Activated naive CD8-positive, alpha-beta T cell treated with anti-CD3 and anti-CD28 coated beads, Interleukin-2, amount 50 U/mL, for 16 hours (primary cell): Measurements from ENCODE around the gene FSD2.

Source experiments
- DNase-seq: peaks from one replicate; pipeline ENCODE4 v3.0.0-alpha.2; 2020; ENCODE audit warnings: low read depth, low spot score

FSD2 gene, protein sequence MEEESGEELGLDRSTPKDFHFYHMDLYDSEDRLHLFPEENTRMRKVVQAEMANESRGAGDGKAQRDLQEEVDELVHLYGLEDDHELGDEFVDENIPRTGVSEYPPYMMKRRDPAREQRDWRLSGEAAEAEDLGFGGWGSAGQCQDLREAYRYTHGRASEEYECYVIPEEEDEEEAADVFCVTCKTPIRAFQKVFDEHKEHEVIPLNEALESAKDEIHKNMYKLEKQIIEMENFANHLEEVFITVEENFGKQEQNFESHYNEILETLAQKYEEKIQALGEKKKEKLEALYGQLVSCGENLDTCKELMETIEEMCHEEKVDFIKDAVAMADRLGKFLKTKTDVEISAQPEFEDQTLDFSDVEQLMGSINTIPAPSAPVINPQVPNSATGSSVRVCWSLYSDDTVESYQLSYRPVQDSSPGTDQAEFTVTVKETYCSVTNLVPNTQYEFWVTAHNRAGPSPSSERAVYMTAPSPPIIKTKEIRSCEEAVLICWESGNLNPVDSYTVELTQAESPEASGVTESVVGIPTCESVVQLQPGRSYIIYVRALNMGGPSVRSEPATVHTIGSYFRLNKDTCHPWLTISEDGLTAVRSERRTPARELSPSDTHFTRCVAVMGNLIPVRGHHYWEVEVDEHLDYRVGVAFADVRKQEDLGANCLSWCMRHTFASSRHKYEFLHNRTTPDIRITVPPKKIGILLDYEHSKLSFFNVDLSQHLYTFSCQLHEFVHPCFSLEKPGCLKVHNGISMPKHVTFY

DNA sequence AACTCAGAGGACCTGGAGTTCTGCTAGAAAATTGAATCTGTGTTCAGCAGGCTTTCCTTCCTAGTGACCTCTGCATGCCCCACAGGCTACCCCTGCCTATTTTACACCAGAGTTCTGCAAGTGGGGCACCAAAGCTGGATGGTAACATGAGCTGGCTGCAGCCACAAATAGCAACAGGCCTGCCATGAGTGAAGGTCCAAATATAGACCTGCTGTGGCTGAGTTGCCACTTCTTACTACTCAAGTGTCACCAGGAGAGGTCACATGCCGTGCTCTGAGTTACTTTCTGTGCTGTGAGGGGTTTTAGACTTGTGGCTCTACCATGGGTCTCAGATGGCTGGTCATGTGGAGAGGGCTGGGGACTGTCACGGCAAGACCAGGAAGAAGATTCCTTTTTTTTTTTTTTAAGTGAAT lies at the start of gene FSD2:
Gene FSD2, minus strand, starts transcription at position 76 of the 413 bp plus-strand sequence. CDS start 18,679 bp downstream, outside the sequence.
- no peak for DNase-seq

DNA sequence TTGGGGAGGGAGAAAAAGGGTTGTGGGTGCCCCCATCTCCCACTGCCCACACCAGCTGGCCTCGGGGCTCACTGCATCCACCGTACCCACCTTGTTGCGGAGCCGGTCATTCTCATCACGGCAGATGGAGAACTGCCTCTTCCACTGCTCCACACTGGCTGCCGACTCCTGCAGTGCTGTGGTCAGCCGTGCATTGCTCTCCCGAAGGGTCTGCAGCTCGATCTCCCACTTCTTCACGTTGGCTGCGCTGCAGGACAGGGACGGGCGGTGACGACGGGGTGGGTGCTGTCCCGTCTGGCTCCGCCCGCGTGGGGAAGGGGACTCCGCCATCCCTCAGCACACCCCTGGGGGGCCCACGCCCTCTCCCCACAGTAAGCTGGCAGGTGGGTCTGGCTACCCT lies 48.7 kb upstream of the FSD2 start:
- DNase-seq: no peak

DNA sequence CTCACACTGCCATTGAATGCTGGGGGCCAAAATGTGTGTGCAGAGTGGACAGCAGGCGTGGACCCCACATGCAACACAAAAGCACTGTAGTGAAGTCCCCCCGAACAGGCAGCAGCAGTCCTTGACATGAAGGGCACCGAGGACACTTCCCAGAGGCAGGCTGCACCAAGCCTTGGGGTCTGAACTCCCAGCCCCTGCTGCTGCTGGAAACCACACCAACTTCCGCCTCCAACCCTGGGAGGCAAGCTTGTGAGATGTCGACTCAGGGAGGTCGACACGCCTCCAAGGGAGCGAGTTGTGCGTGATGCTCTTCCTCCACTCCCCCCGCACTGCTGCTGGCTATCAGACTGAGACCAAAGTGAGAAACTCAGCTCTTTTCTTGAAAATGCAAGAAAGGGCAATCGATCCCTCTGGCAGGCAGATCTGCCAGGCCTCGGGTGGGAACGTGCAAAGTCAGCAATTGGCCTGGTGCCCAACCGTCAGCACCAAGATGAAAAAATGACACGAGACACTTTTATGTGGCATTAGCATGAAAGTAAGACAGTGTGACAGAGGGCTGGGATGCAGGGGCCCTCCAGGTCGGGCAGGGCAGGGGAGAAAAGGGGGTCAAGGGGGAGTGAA lies 47.2 kb upstream of the FSD2 start:
- no peak for DNase-seq

DNA sequence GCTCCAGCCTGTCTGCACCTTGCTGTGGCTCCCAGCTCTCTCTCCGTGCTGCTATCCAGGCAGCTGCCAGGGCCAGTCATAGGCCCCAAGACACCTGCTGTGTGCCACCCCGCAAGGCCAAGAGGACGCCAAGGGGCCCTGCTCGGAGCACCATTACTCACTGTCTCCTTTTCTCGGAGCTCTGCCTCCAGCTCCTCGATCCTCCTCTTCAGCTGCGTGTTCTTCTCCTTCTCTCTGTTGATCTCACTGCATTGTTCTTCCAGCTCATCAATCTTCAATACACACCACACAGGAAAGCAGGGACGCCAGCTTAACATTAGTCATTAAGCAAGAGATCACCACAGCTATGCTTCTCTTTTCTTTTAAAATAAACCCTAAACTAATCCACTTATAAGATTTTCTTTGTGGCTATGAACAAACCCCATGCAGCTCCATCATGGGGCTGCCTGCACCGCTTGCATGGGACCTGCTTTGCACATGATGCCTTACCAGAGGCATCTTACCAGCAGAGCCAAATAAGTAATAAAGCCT lies 46.2 kb upstream of the FSD2 start:
- no peak for DNase-seq

DNA sequence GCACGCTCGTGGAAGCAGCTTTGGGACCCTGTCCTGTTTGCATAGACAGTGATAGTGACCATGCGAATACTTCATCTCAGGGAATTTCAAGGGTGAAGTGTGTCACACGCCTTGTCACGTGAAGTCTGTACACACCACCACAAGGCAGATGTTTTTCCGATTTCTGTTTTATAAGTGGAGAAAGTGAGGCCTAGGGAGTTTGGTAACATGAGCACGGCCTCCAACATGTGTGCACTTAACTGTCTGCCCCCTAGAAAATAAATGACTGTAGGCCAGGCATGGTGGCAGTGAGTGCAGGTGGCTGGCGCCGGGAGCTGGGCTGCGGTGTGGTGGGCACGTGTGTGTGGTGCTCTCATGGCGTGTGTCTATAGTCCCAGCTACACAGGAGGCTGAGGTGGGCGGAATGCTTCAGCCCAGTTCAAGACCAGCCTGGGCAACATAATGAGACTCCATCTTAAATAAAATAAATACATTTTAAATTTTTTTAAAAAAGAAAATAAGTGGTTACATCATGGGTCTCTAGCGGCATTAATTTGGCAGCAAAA lies 45.5 kb upstream of the FSD2 start:
- DNase-seq: no peak

DNA sequence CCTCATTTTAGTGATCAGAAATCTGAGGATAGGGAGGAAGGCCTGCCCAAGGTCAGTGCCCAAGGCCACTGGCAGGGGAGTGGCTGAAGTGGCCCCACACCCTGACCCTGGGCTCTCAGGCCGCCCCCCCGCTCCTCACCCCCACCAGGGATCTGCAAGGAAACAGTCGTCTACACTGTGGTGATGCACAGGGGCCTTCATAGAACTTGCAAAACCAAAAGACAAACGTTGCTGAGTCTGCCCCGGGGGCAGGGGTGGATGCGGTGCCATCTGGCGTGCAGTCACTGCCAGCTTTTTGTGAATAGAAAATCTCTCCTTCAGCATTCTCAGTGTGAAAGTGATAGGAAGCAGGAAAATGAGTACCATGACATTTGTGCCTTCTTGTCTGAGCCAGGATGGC lies 44.9 kb upstream of the FSD2 start:
- no peak for DNase-seq

DNA sequence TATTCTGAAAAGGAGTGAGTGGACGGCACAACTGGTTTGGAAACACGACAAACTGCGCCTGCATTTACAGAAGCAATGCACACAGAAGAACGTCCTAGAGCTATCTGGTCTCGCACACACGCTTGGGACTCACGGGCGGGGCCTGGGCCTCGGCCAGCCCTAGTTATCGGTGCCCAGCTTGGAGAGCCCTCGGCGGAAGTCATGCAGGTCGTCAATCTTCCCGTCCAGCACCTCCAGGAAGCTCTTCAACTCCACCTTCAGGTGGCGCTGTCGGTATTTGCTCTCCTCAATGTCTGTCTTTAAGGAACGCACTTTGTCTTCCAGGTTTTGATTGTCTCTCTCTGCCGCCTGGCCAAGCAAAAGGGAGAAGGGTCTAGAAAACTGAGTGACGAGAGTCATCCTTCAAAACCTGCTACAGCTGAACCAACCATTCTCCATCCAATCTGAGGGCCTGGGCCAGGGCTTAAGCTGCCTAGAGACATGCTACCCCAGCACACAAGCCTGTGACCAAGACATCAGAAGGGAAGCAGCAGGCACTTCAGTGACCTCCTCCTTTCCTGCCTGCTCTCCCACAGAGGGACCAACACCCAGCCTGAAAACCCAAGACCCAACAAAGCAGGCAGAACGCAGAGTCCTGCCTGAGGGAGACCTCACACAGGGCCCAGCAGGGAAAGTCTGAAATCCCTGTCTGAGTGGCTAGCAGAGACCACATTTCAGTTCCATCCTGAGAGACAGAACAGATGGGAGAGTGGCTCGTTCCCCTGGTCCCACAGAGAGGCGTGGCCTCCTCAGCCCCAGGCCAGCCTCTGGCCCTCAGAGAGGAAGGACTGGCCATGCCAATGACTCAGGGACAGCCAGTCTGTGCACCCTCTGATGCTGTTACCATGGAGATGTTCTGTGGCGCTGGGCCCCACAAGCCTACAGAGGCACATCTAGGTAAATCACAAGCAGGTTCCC lies 44.0 kb upstream of the FSD2 start:
- peak; percentile 10 for DNase-seq

DNA sequence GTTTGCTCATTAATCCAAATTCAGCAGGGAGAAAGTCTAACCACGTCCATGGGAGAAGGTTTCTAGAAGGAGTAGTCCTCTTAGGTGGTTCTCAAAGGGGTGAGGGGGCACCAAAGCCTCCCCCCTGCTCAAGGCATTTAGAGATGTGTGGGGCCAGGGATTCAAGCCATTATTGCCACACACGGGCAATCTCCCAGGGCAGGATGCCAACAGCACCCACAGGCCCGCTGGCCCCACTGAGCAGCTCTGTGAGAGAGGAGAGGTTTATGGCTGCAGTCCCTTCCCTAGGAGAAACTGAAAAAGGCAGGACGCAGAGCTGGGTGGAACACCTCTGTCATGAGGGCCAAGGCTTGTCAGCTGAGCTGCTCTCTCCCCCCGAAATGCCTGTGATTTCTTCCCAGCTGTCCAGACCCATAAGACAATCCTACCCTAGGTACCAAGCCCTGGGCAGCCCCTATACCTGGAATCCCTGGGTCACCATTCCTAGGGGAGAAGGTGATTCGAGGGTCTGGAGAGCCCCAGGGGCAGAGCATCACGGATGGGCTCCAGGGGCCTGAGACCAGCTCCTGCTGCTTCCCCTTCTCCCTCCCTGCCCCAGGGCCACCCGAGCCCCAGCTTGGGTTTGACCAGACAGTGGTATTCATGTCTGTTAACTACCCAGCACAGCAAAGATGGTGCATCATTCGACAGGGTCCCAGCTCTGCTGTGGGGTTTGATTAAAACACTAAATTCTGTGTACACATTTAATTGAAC lies 42.5 kb upstream of the FSD2 start:
- no peak for DNase-seq

DNA sequence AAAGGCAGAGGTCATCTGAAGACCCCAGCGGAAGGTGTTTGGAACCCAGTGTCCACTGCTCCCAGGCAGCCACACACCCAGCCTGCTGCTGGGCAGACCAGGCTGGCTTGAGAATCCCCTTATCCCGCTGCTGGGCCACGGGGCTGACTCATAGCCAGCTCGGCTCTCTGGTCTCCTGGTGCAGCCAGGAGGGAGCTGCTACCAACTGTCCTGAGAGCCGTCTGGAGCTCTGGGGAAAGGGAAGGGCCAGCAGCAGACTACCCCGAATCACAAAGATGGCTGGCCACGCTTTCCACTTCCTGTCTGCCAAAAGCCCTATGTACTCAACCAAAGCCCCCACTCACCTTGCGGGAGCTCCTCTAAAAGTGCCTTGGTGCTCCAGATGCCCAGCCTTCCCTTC lies 41.8 kb upstream of the FSD2 start:
- no peak for DNase-seq

DNA sequence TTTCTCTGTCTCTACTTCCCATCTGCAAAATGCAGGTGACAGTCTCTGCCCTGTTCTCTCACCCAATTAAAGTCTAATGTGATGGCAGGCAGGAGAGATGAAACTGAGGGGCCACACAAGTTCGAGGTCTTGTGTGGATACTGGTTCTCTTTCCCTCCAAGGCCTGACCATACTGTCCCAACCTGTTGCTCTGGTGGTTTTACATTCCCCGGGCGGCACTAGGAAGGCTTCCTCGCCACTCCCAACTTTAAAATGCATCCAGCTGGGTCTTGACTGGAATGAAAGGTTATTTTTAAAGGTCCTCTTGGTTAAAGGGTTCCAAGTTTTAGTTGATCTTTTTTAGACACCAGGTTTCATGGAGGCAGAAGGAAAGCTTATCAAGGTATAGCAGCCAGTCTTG lies 40.8 kb upstream of the FSD2 start:
- DNase-seq: no peak

DNA sequence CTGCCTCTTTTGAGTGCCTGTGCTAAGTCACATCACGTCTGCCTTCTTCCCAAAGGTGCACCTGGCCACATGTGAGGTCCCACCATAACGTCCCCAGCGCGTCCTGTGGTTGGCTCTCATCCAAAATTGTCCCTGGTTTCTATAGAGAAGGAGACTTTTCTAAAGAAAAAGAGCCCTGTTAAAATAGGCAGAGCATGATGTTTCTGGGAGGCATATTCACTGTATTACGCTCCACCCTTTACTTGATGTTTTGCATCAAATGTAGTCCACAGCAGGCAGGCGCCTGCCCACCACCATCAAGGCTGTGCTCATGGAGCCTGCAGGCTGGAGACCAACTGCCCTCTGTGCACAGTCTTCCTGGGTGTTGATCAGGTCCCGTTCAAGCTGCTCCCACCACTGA lies 39.8 kb upstream of the FSD2 start:
- DNase-seq: no peak

DNA sequence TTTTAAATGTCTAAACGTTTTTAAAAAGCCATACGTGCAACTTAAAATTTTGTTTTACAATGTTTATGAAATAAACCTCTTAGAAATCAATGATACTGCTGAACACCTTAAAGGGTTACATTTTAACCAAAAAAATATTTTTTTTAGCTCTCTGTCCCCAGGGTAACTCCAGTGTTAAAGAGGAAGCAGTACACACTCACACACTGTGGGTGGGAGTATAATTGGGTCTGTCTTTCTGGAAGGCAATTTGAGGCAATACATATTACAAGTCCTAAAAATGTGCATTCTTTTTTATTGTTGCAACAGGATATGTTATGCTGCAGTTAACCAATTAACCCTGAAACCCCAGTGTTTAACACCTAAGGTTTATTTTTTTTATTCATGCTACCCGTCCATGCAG lies 37.7 kb upstream of the FSD2 start:
- DNase-seq: no peak

DNA sequence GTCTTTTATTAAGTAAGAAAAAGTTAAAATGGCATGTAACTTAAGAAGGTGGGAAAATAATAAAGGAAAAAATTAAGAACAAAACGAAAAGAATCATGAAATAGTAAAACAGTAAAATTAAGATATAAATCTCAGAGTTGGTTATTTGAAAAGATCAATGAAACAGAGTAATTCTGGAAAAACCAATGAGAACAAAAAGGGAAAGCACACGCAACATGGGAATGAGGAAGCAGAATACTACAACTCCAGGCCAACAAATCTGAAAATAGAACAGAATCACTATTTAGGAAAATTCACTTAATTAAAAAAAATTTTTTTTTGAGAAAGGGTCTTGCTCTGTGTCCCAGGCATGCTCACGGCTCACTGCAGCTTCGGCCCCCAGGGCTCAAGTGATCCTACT lies 34.3 kb upstream of the FSD2 start:
- DNase-seq: no peak

DNA sequence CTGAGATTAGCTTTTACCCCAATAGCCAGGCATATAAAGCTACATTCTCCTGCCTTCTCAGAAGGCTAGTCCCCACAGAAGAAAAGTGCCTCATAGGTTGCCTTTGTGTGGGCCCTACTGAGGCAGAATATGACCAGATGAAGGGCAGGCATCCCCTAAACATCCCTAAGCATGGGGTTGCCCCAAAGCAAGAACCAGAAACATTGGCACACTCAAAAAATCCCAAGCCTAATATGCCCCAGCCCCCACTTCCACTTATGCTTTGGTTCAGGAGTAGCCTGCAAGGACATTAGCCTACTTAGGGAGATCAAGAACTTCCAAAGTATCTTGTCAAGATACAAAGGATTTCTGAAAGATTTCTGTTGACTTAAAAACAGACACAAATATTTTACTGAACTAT lies 33.3 kb upstream of the FSD2 start:
- no peak for DNase-seq

DNA sequence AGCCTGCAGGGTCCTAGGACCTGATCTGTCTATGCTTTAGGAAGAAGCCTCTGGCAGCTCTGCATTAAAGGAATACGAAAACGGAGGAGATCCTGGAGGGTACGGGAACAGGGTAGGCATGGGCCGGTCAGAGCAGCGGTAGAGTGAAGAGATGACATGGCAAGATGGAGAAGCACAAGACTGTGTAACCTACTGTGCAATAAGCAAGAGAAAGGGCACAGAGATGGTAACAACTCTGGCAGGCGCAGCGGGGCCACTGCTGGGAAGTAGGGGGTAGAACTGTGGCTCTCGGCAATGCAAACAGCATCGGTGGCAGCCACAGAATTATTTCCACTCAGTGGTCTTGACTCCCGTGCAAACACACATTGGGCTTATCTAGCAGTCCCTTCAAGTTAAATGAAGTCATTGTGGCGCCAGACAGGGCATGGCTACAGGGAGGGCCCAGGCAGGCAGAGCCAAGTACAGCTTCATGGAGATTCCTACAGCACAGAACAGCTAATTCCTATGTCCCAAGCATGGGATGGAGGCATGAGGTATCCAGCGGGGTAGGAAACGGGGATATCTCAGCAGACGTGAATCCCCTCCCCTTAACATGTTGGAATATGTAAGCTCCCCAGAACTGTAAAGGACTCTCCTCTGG lies 32.3 kb upstream of the FSD2 start:
- no peak for DNase-seq

DNA sequence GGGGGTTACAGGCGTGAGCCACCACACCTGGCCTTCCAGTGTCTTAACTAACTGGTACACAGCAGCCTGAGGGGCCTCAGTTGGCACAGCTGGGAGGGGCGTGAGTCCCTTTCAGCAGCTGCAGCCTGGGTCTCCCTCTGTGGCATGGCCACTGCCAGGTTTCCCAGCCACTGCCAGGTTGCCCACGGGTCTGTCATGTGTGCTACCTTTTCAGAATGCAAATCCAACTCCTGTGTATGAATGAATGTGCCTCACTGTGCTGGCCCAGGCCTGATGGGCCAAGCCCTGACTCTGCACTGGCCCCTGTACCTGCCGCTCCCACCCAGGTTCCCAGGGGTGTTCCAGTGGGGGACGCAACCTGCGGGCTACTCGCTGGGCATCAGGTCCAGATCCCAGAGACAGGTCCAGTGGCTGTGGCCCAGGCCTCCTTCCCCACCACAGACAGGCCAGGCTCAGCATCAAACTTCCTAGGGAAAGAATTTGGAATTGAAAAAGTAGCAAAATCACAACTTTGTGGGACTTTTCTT lies 29.6 kb upstream of the FSD2 start:
- no peak for DNase-seq

DNA sequence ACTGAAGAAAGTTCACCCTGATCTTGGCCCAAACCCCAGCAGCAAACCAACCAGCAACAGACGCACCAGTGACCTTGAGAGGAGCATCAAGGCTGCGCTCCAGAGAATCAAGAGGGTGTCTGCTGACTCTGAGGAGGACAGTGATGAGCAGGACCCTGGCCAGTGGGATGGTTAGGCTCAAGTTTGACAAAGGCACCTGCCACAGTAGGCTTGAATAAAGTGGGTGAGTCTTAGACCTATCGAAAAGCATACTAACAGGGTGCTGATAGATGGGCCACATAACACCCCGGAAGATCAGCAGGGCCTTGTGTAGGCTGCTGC lies 27.5 kb upstream of the FSD2 start:
- no peak for DNase-seq

DNA sequence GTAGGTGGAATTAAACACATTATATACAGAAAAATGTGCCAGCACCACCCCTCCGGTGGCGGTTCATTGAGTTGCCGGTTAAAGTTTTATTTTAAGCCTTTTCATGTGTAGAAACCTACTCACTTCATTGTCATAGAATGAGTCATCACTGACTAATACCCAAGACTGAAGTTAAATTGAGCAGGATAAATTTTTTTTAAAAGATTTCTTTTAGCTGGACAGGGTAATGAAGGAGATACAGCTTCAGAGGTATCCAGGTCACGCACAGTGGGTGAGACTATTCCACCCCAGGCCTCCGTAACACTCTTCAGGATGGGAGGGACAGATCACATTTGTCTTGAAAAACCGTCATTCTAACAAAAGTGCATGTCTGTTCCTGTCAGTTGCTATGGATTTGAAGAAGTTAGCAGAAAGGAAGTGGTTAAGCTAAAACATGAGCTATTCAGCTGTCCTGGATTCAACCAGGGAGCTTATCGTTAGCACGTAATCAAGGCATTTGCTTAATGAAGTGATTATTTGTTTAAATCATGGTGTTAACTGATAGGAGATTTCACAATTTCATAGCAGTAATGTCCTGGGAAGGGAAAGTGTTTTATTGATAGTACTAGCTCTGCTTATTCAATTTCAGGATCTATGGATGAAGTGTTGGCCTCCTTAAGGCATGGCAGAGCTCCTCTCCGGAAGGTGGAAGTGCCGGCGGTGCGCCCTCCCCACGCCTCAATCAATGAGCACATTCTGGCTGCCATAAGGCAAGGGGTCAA lies 26.9 kb upstream of the FSD2 start:
- DNase-seq: no peak
